Esophagus muscularis mucosa (tissue), 3 donors: ENCODE measurements around the gene MIOS.

Experiments
- CTCF ChIP-seq, 3 experiments: fragments of 200-600 bp in 2 of 3; fragments of 450-650 bp in 1 of 3; sonication (generic) in 2 of 3; IDR thresholded peaks; one replicate each; pipeline ENCODE4 v1.5.1; 2017 to 2019; ENCODE audit warnings: antibody characterized with exemption in 3 of 3, mild to moderate bottlenecking in 2 of 3, moderate library complexity in 1 of 3
- POLR2A ChIP-seq: fragments of 450-650 bp; IDR thresholded peaks from one replicate; pipeline ENCODE4 v1.6.1; 2017; ENCODE audit warnings: antibody characterized with exemption, moderate library complexity, mild to moderate bottlenecking, low read depth
- POLR2AphosphoS5 ChIP-seq, 2 donors: sonication (generic); formaldehyde crosslinking; IDR thresholded peaks; one replicate each; pipeline ENCODE4 v1.6.1; 2017; ENCODE audit warnings: antibody characterized with exemption in 2 of 2

DNA sequence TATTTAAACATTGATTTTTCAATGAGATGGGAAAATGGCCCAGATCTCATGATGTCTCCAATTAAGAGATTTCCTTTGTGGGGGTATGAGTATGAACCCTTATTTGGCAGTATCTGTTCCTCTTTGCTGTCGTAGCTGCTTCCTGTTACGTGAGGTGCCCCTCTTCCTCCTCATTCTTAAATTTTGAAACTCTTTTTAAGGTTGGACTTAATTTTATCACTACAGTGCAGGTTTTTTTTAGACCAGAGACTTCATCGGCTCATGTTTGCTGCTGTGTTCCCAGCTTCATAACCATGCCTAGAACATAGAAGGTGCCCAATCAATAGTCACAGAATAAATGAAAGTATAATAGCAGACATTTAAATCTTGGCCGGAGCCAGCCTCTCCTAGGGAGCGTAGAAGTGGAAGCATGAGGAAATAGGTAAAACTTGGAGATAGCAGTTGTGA lies 2.4 kb downstream of the MIOS start:
- no peak for TF ChIP-seq CTCF (IDR thresholded peaks at IDR 0.05)
- TF ChIP-seq POLR2AphosphoS5 (IDR thresholded peaks at IDR 0.05) = no peak
- no peak for TF ChIP-seq POLR2A
